NCI-H2196 treated with DMSO at 0.1 percent for 48 hours (cell line): ENCODE results near the gene AUTS2.
"Not testable (repeated sequence)": the region's sequence is repeated elsewhere in the genome, so short reads cannot be mapped to it uniquely, and the experiment has no call there.

Experiments used
- DNase-seq: peaks from one replicate; lab custom pipeline; 2025; ENCODE audit not compliant: unreplicated experiment; lab: John Stamatoyannopoulos, UW

The AUTS2 gene

DNA sequence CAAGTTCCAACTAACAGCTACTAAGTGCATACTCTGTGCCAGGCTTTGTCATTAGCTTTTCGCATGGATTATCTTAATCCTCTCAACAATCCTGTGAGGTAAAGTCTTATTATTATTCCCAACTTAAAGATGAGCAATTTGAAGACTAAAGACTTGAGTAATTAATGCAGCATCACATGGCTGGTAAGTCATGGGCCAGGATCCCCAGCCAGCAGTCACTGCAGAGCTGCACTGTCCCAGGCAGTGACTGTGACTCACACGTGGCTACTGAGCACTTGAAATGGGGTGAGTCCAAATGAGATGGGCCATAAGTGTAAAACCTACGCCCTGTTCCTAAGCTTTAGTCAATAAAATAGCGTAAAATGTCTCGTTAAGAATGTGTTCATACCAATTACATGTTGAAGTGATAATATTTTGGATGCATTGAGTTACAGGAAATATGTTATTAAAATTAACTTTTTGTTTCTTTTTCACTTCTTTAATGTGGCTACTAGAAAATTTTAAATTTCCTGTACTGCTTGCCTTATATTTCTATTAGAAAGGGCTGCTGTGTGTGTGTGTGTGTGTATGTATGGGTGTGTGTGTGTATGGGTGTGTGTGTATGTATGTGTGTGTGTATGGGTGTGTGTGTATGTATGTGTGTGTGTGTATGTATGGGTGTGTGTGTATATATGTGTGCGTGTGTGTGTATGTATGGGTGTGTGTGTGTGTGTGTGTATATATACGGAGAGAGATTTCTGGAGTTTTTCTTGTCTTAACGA is 756.3 kb downstream of the AUTS2 start:
- DNase-seq, result no peak

- no peak for DNase-seq
Observed at GRCh38 chr7:70355198-70356020, 757.1 kb downstream of the AUTS2 start.

DNA sequence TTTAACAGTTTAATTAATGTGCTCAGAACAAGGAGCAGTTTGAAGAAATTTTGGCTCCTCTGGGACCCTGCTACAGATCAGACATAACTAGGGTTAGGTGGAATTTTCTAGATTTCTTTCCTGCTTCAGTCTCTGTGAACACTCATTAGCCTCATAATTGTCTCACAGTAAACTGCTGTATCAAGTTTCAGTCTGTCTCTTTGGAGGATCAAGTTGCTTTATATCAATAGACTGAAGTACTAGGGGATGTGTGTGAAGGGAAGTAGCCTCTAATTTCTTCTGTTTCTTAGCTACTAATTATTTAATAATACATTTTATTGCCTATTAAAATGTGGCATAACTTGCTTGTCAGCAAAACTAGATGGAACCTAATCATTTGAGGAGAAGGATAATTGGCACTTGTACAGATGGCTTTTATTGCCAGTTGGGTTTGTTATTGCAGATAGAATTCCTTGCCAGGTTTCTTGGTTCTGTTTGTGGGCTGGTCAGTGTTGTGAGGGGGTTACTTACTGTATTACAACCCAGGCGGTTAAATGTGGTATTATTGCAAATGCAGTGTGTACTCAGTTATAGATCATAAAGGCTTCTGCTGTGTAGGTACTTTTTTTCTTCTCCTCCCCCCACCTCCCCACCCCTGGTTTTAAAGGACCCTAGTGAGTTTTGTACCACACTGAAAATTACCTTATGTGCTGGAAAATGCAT is 758.0 kb downstream of the AUTS2 start:
- DNase-seq, result peak; percentile 83

DNA sequence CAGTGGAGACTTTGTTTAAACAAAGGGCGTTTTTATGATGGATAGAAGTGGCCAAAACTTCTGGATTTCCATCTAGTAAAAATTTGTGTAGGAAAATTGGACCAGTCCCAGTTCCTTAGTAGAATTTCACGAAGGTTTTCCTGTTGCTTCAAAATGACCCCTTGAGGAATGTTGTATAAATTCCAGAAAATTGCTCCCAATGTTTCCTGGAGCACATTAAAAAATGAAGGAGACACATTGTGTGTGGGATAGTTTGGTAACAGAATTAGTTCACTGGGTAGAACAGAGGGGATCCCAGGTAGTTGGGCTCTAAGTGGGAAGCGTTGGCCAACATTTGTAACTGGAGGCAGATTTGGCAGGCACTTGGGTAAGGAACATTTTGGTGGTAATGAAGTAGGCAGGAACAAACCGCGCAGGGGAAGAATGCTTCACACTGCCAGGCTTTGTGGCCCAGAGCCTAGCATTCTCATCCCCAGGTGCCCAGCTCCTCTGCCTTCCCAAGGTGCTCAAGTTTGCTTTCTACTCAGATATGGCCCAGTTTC is 758.6 kb downstream of the AUTS2 start:
- DNase-seq, result no peak

DNA sequence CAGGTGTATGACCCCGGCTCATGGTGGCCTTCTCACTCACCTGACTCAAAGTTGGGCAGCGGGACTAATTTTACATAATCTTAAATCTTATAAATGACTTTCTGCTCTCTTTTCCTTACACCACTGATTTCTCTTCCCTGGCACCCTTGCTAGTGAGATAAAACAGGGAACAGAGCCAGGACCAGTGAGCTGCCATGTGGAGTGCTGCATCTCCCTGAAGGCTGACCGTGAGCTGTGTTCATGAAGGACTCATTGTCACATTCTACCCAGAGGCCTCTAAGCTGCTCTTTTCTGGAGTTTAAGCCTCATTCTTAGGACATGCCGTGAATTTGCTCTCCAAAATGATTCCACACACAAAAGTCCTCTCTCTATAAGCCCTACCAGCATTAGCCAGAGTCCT is 762.3 kb downstream of the AUTS2 start:
- DNase-seq, result no peak

DNA sequence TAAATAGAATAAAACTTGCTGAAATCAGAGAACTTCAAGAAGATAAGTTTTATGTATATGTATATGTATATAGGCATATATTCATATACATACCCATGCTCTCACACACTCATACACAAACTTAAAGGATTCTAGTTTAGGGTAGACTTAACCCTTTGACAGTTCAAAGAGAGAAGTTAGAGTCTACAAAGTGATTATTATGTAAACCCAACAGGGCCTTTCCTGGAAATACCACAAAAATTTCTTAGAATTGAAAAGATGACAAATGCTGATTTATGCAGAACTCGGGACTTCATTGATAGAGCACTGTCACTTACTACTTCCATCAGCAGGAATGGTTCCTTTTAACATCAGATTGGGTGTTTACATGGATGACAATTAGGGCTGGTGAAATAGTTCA is 763.5 kb downstream of the AUTS2 start:
- no peak for DNase-seq

DNA sequence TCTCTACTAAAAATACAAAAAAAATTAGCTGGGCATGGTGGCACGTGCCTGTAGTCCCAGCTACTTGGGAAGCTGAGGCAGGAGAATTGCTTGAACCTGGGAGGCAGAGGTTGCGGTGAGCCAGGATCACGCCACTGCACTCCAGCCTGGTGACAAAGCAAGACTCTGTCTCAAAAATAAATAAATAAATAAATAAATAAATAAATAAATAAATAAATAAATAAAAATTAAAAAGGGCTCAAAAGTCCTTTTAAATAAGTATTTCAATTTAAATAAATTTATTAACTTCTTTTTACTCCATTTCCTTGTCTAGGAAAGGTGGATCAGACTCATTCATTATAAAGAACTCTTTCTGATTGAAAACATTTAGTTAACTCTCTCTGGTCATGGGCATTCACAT is 766.1 kb downstream of the AUTS2 start:
- not testable (repeated sequence) for DNase-seq

DNA sequence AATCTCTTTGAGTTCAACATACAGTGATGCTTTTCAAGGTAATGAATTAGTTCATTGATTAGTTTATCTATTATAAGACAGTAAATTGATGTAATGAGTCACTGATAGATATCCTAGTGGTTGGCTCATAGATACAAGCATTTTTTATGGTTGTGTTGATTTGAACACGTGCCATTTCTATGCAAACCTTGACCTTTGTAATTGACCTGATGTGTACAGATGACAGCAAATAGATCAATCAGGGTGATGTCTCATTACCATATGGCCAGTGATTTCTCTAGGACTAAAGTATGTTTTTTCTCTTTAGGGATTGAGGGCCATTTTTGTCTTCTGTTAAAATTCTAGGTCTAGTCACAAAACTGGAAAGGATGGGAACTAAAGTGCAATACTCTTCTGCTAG is 773.4 kb downstream of the AUTS2 start:
- DNase-seq, result no peak

DNA sequence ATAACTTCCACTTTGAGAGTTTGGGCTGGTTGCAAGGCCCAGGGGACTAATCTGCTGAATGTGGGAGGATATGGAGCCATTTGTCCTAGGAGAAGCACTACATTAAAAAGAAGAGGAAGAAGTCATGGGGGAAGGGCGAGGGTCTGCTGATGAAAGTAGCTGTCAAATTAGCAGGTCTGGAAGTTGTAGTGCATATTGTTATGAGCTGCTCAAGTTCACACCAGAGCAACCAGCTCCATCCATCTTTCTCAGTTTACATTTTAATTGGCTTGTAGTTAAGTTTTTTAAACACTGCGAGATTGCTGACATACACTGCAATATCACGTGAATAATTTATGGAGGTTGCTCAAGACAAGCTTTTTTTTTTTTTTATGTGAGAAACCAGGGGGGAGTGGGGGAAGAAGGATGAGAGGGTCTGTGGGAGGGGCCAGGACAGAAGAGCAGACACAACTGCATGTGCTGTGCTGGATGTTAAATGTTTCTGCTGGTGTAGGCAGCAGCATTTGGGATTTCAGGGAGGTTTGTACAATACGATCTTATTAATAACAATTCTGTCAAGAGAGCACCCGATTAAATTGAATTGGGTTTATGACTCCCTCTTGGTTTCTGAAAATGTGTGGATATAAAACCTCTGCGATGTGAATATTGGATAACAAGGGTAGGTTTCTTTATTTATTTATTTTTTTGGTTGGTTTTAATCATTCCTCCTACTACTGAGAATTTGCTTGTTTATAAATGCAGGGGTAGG is 774.7 kb downstream of the AUTS2 start:
- no peak for DNase-seq

DNA sequence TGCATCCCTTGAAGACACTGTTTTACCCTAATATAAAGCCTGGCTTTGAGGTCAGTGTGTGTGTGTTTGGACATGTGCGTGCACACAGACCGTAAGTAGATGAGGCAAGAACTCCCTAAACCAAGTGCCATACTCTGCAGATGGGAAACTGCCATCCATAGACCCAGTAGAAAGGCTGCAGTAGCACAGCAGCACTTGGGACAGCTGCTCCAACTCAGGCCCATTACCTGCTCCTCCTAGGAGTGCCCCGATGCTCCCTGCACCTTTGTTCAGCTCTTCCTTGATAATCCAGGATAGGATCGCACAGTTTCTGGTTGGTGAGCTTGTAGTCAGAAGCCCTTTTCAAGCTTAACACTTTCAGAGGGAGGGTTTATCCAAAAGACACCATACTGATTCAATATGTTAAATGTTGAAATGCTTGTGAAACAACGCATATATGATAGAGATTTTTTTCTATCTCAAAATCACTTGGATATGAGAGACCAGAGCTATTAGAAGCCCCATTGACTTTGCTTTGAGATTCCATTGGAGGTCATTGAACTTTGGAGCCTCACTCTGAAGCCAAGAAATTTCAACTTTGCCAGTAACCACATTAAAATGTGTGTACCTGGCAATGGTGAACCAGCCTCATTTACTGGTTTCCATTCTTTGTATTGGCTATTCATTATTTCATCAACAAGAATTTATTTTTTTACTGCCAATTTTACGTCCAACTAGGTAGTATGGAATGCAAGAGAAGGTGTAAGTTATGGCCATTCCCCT is 776.7 kb downstream of the AUTS2 start:
- no peak for DNase-seq

- no peak for DNase-seq
Observed at GRCh38 chr7:70376561-70377031, 778.3 kb downstream of the AUTS2 start.

DNA sequence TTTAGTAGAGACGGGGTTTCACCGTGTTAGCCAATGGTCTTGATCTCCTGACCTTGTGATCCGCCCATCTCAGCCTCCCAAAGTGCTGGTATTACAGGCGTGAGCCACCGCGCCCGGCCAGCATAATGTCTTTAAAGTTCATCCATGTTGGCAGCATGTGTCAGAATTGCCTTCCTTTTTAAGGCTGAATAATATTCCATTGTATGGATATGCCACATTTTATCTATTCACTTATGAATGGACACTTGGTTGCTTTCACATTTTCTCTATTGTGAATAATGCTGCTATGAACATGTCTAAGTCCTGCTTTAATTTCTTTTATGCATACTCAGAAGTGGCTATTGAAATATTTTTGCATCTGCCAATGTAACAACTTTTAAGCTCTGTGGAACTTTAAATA is 779.7 kb downstream of the AUTS2 start:
- no peak for DNase-seq

GRCh38 chr7:70379210-70379609 is 780.9 kb downstream of the AUTS2 start:
- DNase-seq, result no peak

- no peak for DNase-seq
Observed at GRCh38 chr7:70380421-70381015, 782.2 kb downstream of the AUTS2 start.

GRCh38 chr7:70383066-70383782 is 784.9 kb downstream of the AUTS2 start:
- DNase-seq, result no peak

- no peak for DNase-seq
Observed at GRCh38 chr7:70384024-70384423, 785.7 kb downstream of the AUTS2 start.

DNA sequence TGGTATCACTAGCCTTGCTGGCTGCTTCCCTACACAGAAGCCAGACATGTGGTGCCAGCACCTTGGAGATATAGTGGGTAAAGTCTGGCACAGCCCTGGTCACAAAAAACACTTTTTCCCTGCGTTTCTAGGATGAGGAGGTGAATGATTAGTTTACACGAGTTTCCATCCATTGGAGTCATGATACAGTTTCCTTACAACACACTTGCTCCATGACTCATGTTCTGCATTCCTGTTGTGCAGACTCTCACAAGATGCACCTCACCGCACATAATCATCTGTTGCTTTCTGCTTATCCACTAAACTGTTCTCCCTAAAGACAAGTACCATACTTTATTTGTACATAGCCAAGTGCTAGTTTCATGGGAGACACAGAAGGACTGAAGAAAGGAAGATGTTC is 786.6 kb downstream of the AUTS2 start:
- DNase-seq, result no peak

DNA sequence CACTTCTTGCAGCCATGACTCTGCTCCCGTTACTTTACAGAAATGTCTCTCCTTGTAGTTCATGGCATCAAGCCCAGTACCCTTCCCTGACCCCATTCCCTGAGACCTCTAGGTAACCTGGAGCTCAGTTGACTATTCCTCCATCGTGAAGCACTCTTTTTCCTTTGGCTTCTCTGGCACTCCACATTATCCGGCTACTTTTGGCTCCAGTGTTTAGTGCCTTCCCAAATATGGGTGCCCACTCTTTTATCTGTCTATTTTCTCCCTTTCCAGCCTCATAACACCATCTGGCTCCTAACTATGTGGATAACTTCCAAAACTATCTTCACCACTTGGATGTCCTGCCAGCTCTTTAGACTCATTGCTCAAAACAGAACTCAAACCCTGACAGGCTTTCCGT is 788.9 kb downstream of the AUTS2 start:
- no peak for DNase-seq
